Keratinocyte (primary cell): ENCODE measurements around the gene SLC8A1. TPM values are rescaled to one million over a fixed set of nuclear protein-coding genes. Genes with fewer than 3 reads are reported as not detected.

Source experiments
- DNase-seq: peaks from one replicate; pipeline ENCODE4 v3.0.0-alpha.2; 2011; ENCODE audit warnings: low read depth, missing footprints, low spot score
- FAIRE-seq: peaks from 2 replicates; lab custom pipeline; 2011; peaks lifted over from hg19 to GRCh38; lab: Jason Lieb, UNC
- H2AFZ ChIP-seq: 2 replicates; pipeline ENCODE4 v1.6.0; 2012; ENCODE audit warnings: low read length, control low read depth, inconsistent platforms; ENCODE audit not compliant: control insufficient read depth
- H3K27ac ChIP-seq: 2 replicates; pipeline ENCODE4 v1.5.1; 2011; ENCODE audit warnings: low read length; ENCODE audit not compliant: control insufficient read depth, insufficient read depth
- H3K27me3 ChIP-seq: 3 replicates; pipeline ENCODE4 v1.6.0; 2011; ENCODE audit warnings: low read length; ENCODE audit not compliant: control insufficient read depth, insufficient read depth; ENCODE audit errors: extremely low read depth
- H3K36me3 ChIP-seq, 2 experiments: 2 replicates in 1 of 2; 3 replicates in 1 of 2; pipeline ENCODE4 v1.5.1; 2011; ENCODE audit warnings: low read length in 2 of 2, mild to moderate bottlenecking in 1 of 2; ENCODE audit not compliant: control insufficient read depth in 2 of 2, insufficient read depth in 2 of 2; ENCODE audit errors: extremely low read depth in 1 of 2
- H3K4me1 ChIP-seq: 3 replicates; pipeline ENCODE4 v1.5.1; 2011; ENCODE audit warnings: low read length; ENCODE audit not compliant: control insufficient read depth, insufficient read depth; ENCODE audit errors: extremely low read depth
- H3K4me2 ChIP-seq: 3 replicates; pipeline ENCODE4 v1.6.0; 2011; ENCODE audit warnings: low read depth, low read length; ENCODE audit not compliant: control insufficient read depth, insufficient read depth; ENCODE audit errors: extremely low read depth
- H3K4me3 ChIP-seq, 3 experiments: fragments of 200-600 bp in 1 of 3; sonication (generic) in 1 of 3; 2 replicates in 2 of 3; 3 replicates in 1 of 3; pipeline ENCODE4 v1.5.1; 2011 to 2016; ENCODE audit warnings: low read length in 3 of 3, mild to moderate bottlenecking in 3 of 3, control low read depth in 2 of 3, inconsistent platforms in 1 of 3, low read depth in 1 of 3, mixed read lengths in 1 of 3, mixed run types in 1 of 3, moderate library complexity in 1 of 3; ENCODE audit not compliant: control insufficient read depth in 2 of 3, insufficient read depth in 2 of 3; ENCODE audit errors: extremely low read depth in 1 of 3
- H3K79me2 ChIP-seq: 2 replicates; pipeline ENCODE4 v1.6.0; 2012; ENCODE audit warnings: low read length; ENCODE audit not compliant: control insufficient read depth, insufficient read depth
- H3K9ac ChIP-seq: 3 replicates; pipeline ENCODE4 v1.6.0; 2011; ENCODE audit warnings: low read length; ENCODE audit not compliant: control insufficient read depth, insufficient read depth; ENCODE audit errors: extremely low read depth
- H3K9me1 ChIP-seq: 3 replicates; pipeline ENCODE4 v1.6.0; 2011; ENCODE audit warnings: low read length; ENCODE audit not compliant: control insufficient read depth, insufficient read depth; ENCODE audit errors: extremely low read depth
- H3K9me3 ChIP-seq: 2 replicates; pipeline ENCODE4 v1.5.1; 2012; ENCODE audit warnings: low read depth, low read length; ENCODE audit not compliant: control insufficient read depth
- H4K20me1 ChIP-seq: 3 replicates; pipeline ENCODE4 v1.6.0; 2011; ENCODE audit warnings: low read length; ENCODE audit not compliant: control insufficient read depth, insufficient read depth; ENCODE audit errors: extremely low read depth
- EZH2 ChIP-seq: IDR thresholded peaks from one replicate; pipeline ENCODE4 v1.6.1; 2012; ENCODE audit warnings: inconsistent platforms, mild to moderate bottlenecking, low read length, moderate library complexity
- dilution Hi-C: fragments of 300-500 bp; cut with MboI; formaldehyde crosslinking; loops from one replicate; pipeline ENCODE4 v1.7.0; 2020; ENCODE audit warnings: low sequenced_read_pairs; ENCODE audit not compliant: extremely low pct_ligation_motif_present
- polyA plus RNA-seq, 5 experiments: library from polyadenylated mRNA; depleted of rRNA in 3 of 5; stranded (reverse) in 3 of 5; stranded (forward) in 1 of 5; unstranded in 1 of 5; fragments of >200 nt; gene quantifications; 1 replicate in 1 of 5; 2 replicates in 3 of 5; 3 replicates in 1 of 5; pipeline versions ENCODE4 v1.2.1 to v1.2.3, GENCODE V29; 2011 to 2012; ENCODE audit warnings: missing spikeins in 2 of 5, low read depth in 1 of 5, low replicate concordance in 1 of 5
- TF ChIP-seq, protein P1 (sequence below), 3 experiments: IDR thresholded peaks in 1 of 3; conservative IDR thresholded peaks in 1 of 3; optimal IDR thresholded peaks in 1 of 3; 2 replicates in 2 of 3; 3 replicates in 1 of 3; pipeline versions ENCODE3 to v1.5.1; 2011; ENCODE audit warnings: low read length in 3 of 3, mild to moderate bottlenecking in 3 of 3, moderate library complexity in 2 of 3, control low read depth in 1 of 3, inconsistent platforms in 1 of 3; ENCODE audit not compliant: insufficient read depth in 2 of 3; ENCODE audit errors: extremely low read depth in 1 of 3

SLC8A1 gene
- polyA plus RNA-seq, 1 donor (not counting 4 experiments of a cell fraction or from before 2014, with no cell fraction given), result 2.7 TPM

DNA sequence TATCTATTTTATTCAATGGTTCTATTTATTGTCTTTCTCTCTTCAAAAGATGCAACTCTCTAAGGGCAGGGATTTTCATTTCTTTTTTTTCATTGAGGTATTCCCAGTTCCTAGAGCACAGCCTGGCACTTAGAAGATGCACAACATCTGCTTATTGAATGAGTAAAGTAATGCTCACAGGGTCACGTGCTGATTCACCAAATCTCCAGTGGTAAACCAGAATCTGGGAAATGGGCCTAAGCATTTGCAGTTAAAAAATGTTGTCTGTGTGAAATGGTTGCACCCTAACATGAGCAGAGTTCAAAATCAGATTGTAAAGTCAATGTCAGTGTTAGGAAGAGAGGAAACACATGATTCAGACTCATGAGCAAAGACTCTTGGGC, 15.8 kb downstream of the SLC8A1 start:
- H3K4me2 ChIP-seq, result no peak overlapping the region
- H2AFZ ChIP-seq, result no peak overlapping the region
- H3K27me3 ChIP-seq, result no peaks in the 10 kb centered on the region
- H3K9me1 ChIP-seq, result no peaks in the 10 kb centered on the region
- FAIRE-seq (no peak), DNase-seq (no peak)
- H3K79me2 ChIP-seq, result no peaks in the 10 kb centered on the region
- no peaks in the 10 kb centered on the region for H3K36me3 ChIP-seq
- dilution Hi-C loops, result no loop called here
- H3K4me1 ChIP-seq, result peaks cover 48% of the 10 kb centered on the region
- H3K4me3 ChIP-seq, result no peak overlapping the region
- H3K9ac ChIP-seq, result no peak overlapping the region
- H3K9me3 ChIP-seq, result no peaks in the 10 kb centered on the region
- H3K27ac ChIP-seq, result no peak overlapping the region
- H4K20me1 ChIP-seq, result no peaks in the 10 kb centered on the region
- TF ChIP-seq, protein P1, sequence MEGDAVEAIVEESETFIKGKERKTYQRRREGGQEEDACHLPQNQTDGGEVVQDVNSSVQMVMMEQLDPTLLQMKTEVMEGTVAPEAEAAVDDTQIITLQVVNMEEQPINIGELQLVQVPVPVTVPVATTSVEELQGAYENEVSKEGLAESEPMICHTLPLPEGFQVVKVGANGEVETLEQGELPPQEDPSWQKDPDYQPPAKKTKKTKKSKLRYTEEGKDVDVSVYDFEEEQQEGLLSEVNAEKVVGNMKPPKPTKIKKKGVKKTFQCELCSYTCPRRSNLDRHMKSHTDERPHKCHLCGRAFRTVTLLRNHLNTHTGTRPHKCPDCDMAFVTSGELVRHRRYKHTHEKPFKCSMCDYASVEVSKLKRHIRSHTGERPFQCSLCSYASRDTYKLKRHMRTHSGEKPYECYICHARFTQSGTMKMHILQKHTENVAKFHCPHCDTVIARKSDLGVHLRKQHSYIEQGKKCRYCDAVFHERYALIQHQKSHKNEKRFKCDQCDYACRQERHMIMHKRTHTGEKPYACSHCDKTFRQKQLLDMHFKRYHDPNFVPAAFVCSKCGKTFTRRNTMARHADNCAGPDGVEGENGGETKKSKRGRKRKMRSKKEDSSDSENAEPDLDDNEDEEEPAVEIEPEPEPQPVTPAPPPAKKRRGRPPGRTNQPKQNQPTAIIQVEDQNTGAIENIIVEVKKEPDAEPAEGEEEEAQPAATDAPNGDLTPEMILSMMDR (optimal IDR thresholded peaks at IDR 0.05 in 1 of 3, IDR thresholded peaks at IDR 0.05 in 1 of 3, conservative IDR thresholded peaks at IDR 0.05 in 1 of 3; ENCODE audit: extremely low read depth in 1 of 3, insufficient read depth in 2 of 3, low read length in 3 of 3), result no peak
- no peak for TF ChIP-seq EZH2

DNA sequence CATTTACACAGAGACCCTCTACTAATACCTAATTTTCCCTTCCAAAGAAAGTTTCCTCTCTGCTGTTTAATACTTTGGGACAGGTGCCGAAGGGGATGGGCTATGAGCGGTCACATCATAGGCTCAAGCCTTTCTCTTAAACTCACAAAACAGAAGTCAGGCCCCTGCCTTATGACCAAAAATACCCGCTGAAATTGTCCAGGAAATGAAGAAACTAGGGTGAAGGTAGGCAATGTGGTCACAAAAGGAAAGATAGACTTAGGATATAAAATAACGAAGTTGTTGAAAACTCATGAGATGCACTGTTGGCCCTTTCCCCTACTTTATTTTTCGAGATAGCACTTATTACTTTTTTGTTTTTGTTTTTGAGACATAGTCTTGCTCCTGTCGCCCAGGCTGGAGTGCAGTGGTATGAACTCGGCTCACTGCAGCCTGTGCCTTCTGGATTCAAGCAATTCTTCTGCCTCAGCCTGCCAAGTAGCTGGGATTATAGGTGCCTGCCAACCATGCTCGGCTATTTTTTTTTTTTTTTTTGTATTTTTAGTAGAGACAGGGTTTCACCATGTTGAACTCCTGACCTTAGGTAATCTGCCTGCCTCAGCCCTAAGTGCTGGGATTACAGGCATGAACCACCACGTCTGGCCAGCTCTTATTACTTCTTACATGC, 16.3 kb downstream of the SLC8A1 start:
- H3K27ac ChIP-seq, result peak overlapping the region; percentile 49
- peak overlapping the region; percentile 73 for H3K4me2 ChIP-seq
- TF ChIP-seq, protein P1 (optimal IDR thresholded peaks at IDR 0.05 in 1 of 3, IDR thresholded peaks at IDR 0.05 in 1 of 3, conservative IDR thresholded peaks at IDR 0.05 in 1 of 3; ENCODE audit: extremely low read depth in 1 of 3, insufficient read depth in 2 of 3, low read length in 3 of 3), result no peak
- no peak for TF ChIP-seq EZH2
- H2AFZ ChIP-seq, result no peak overlapping the region
- H3K9me3 ChIP-seq, result no peaks in the 10 kb centered on the region
- peaks cover 48% of the 10 kb centered on the region for H3K4me1 ChIP-seq
- H3K36me3 ChIP-seq, result no peaks in the 10 kb centered on the region
- H3K9ac ChIP-seq, result no peak overlapping the region
- no peaks in the 10 kb centered on the region for H3K9me1 ChIP-seq
- DNase-seq (no peak), FAIRE-seq (no peak)
- no peaks in the 10 kb centered on the region for H3K27me3 ChIP-seq
- H3K79me2 ChIP-seq, result no peaks in the 10 kb centered on the region
- H4K20me1 ChIP-seq, result no peaks in the 10 kb centered on the region
- dilution Hi-C loops, result no loop called here
- H3K4me3 ChIP-seq, result peak overlapping the region in 1 of 3 experiments; percentile 7
